HG02571 (cell line): ENCODE results near the gene RRAD.
A peak's percentile ranks its signal among the peaks of the same experiment; 100 is the strongest.
"Not testable (repeated sequence)": the region's sequence is repeated elsewhere in the genome, so short reads cannot be mapped to it uniquely, and the experiment has no call there.

Experiments
- ATAC-seq: cut with Tn5 transposase; IDR thresholded peaks from one replicate; pipeline ENCODE4 v1.9.1; 2021; ENCODE audit warnings: mild to moderate bottlenecking, moderate library complexity; ENCODE audit not compliant: unreplicated experiment

Gene RRAD

GRCh38 chr16:66925322-66925840, at the start of gene RRAD:
TSS of gene RRAD (minus strand) at chr16:66925535. CDS start at chr16:66925179, 356 bp downstream.
- no peak for ATAC-seq

GRCh38 chr16:66974932-66975246, 49.6 kb upstream of the RRAD start:
- ATAC-seq: not testable (repeated sequence)

- ATAC-seq: not testable (repeated sequence)
These were observed 49.0 kb upstream of the RRAD start for GRCh38 chr16:66974156-66974931.

- ATAC-seq: no peak
These were observed 48.4 kb upstream of the RRAD start for GRCh38 chr16:66973716-66974115.

- no peak for ATAC-seq
These were observed 47.6 kb upstream of the RRAD start for GRCh38 chr16:66972983-66973382.

GRCh38 chr16:66970775-66971720, 45.7 kb upstream of the RRAD start:
- no peak for ATAC-seq

GRCh38 chr16:66968847-66969246, 43.5 kb upstream of the RRAD start:
- no peak for ATAC-seq

- ATAC-seq: no peak
These were observed 38.7 kb upstream of the RRAD start for GRCh38 chr16:66964049-66964448.

GRCh38 chr16:66961914-66962313, 36.6 kb upstream of the RRAD start:
- ATAC-seq: no peak

- ATAC-seq: peak; percentile 60
These were observed 35.9 kb upstream of the RRAD start, which contains the start of gene CES3 for GRCh38 chr16:66961065-66961744. TSS of gene CES3 (plus strand) at chr16:66961266. CDS start at chr16:66961308, 42 bp downstream.

GRCh38 chr16:66960270-66960669, 34.9 kb upstream of the RRAD start:
- no peak for ATAC-seq

- ATAC-seq: no peak
These were observed 34.4 kb upstream of the RRAD start for GRCh38 chr16:66959704-66960161.

- no peak for ATAC-seq
These were observed 33.7 kb upstream of the RRAD start for GRCh38 chr16:66958857-66959703.

- not testable (repeated sequence) for ATAC-seq
These were observed 30.8 kb upstream of the RRAD start for GRCh38 chr16:66956154-66956457.

- not testable (repeated sequence) for ATAC-seq
These were observed 30.2 kb upstream of the RRAD start for GRCh38 chr16:66955363-66956153.

- ATAC-seq: no peak
These were observed 28.8 kb upstream of the RRAD start for GRCh38 chr16:66954097-66954659.

GRCh38 chr16:66953462-66954096, 28.2 kb upstream of the RRAD start:
- no peak for ATAC-seq

GRCh38 chr16:66952430-66953110, 27.2 kb upstream of the RRAD start:
- no peak for ATAC-seq
